NCI-H82 (cell line): ENCODE data around the gene TTLL8.
"Not testable (repeated sequence)": the region's sequence is repeated elsewhere in the genome, so short reads cannot be mapped to it uniquely, and the experiment has no call there.

ENCODE experiments used
- DNase-seq: peaks from one replicate; lab custom pipeline; 2025; lab: John Stamatoyannopoulos, UW

TTLL8 gene

DNA sequence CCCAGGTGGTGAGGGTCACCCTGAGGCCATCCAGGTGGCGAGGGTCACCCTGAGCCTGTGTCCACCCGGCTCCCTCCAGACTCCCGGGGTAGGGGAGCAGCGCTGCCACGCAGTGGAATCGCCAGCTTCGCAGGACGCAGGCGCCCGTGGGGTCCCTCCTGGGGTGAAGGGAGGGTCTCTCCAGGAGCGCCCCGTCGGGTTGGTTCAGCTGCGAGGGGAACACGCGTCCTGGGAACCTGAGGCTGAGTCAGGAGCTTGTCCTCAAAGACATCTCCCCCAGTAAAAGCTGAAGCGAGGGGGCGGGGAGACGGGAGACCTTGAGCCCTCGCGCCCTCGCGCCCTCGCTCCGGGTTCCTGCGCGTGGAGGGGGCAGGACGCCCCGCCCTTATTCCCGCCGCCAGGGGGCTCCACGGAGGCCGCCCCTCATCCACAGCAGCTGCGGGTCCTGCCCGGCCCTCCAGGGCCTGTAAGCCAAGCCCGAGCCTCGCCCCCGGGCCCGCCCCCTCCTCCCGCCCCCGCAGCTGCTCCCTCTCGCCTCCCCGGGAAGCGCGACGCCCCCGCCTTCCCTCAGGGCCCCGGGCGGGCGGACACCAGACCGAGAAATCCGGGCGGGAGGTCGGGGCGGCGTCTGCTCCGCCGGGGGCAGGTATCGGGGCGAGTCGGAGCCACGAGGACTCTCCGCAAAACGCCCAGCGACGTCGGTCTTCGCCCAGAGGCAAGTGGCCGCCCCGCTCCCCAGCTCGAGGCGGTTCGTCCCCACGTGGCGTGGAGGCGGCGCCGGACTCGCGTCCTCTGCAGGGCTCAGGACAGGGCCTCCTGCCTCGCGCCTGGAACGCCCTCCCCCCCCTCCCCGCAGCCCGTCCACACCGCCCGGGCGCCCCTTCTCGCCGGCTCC, 74.7 kb downstream of the TTLL8 start:
- peak; percentile 69 for DNase-seq

DNA sequence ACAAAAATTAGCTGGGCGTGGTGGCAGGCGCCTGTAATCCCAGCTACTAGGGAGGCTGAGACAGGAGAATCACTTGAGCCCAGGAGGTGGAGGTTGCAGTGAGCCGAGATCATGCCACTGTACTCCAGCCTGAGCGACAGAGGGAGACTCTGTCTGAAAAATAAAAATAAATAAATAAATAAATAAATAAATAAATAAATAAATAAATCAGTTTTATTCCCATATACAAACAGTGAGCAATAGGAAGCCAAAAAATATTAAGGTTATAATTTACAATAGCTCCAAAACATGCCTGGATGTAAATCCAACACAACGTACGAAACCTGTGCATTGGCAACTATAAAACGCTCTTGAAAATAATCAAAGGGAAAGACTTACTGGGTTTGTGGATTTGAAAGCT, 76.3 kb downstream of the TTLL8 start:
- not testable (repeated sequence) for DNase-seq

- peak; percentile 62 for DNase-seq
These were observed 78.4 kb downstream of the TTLL8 start for GRCh38 chr22:49979587-49980264.

DNA sequence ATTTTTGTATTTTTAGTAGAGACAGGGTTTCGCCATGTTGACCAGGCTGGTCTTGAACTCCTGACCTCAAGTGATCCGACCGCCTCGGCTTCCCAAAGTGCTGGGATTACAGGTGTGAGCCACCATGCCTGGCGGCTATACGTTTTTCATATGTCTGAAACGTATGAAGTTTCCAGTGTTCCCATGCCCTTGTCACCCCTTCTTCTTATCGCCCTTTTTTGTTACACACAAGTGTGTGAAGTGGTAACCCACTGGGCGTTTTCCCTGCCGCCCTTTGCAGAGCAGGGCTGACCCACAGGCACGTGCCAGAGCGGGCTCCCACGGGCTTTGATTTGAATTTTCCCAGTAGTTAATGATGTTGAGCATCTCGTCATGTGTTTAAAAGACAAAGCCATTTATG, 80.5 kb downstream of the TTLL8 start:
- no peak for DNase-seq

DNA sequence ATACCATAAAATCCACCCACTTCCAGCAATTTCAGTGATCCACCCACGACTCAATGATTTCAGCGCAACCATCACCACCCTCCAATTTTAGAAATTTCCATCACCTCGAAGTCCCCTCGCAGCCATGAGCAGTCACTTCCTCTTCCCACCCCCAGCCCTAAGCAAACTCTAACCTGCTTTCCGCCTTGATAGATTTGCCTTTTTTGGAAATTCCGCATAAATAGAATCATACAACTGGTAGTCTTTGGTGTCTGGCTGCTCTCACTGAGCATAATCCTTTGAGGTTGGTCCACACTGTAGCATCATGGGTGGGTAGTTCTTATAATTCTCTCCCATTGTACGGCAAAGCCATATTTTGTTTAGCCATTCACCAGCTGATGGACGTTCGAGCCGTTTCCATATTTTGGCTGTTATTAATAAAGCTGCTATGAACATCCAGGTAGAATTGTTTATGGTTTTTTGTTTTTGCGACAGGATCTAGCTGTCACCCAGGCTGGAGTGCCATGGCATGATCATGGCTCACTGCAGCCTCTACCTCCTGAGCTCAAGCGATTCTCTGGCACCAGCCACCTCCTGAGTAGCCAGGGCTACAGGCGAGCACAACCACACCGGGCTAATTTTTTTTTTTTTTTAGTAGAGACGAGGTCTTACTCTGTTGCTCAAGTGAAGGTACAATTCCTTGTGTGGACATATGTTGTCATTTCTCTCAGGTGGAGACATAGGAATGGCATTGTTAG, 81.5 kb downstream of the TTLL8 start:
- DNase-seq: no peak

DNA sequence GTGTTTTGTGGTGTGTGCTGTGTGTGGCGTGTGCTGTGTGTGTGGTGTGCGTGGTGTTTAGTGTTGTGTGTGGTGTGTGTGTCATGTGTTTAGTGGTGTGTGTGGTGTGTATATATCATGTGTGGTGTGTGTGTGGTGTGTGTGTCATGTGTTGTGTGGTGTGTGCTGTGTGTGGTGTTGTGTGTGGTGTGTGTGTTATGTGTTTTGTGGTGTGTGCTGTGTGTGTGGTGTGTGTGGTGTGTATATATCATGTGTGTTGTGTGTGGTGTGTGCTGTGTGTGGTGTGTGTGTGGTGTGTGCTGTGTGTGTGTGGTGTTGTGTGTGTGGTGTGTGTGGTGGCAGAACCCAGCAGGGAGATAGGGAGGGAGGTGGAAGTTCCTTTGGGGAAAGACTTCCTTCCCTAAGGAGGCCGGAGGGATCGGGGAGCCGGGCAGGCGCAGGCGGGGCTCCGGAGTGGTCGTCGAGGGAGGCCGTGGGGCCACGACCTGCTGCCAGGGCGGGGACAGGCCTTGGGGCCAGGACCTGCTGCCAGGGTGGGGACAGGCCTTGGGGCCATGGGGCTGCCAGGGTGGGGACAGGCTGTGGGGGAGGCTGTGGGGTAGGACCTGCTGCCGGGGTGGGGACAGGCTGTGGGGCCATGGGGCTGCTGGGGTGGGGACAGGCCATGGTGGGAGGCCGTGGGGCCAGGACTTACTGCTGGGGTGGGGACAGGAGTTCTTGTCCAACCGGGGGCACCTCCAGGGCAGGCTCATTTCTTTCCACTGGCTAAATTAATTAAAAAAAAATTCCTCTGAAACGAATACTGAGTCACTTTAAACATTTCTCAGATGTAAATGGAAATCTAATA, 82.3 kb downstream of the TTLL8 start:
- DNase-seq: no peak

DNA sequence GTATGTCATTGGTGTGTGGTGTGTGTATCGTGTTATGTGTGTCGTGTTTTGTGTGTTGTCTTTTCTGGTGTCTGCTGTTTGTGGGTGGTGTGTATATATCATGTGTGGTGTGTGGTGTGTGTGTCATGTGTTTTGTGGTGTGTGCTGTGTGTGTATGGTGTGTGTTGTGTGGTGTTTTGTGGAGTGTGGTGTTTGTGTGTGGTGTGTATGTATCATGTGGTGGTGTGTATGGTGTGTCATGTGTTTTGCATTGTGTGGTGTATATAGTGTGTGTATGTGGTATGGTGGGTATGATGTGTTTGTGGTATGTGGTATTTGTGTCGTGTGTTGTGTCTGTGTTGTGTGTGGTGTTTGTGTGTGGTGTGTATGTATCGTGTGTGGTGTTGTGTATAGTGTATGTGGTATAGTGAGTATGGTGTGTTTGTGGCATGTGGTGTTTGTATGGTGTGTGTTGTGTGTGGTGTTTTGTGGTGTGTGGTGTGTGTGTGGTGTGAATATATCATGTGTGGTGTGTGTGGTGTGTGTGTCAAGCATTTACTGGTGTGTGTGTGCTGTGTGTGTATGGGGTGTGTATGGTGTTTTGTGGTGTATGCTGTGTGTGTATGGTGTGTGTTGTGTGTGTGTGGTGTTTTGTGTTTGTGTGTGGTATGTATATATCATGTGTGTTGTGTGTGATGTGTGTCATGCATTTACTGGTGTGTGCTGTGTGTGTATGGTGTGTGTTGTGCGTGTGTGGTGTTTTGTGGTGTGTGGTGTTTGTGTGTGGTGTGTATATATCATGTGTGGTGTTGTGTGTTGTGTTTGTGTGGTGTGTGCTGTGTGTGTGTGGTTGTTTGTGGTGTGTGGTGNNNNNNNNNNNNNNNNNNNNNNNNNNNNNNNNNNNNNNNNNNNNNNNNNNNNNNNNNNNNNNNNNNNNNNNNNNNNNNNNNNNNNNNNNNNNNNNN, 84.8 kb downstream of the TTLL8 start:
- no peak for DNase-seq

GRCh38 chr22:49972163-49973017, 85.7 kb downstream of the TTLL8 start:
- DNase-seq: no peak

DNA sequence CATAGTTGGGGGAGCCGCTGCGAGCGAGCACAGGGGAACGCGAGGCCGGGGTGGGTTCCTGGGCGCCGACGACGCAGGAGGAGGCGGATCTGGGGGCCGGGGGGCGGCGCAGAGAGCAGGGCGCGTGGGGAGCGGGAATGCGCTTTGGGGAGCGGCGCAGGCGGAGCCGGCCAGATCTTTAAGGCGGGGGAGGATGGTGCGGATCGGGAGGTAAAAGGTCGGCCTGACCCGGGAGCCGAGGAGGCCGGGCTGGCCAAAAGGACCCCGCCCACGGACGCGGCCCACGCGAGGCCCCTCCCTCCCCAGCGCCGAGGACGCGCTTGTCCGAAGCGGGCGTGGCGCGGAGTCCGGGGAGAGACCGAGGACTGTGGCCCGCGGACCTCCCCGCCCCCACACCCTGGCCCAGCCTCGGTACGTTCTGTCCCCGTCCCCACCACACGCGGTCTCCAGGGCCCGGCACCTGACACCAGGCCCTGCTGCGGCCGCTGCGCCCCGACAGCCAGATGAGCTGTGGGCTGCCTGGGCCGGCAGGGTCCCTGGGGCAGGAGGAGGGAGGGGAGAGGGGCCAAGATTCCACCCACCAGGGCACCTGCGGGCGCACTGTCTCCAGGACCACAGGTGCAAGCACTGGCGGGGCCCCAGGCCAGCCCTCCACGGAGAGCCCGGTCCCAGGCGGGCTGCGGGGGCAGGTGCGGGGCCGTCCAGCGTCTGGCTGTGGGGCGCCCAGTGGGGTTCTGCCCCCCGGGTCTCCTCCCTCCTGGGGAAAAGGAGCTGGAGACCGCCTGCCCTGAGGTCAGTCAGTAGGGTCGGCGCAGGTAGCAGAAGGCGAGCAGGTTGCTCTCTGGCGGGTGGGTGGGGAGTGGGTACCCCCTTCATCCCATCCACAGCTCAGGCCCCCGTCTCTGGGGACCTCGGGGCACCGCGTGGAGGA, 86.6 kb downstream of the TTLL8 start:
- DNase-seq: no peak

DNA sequence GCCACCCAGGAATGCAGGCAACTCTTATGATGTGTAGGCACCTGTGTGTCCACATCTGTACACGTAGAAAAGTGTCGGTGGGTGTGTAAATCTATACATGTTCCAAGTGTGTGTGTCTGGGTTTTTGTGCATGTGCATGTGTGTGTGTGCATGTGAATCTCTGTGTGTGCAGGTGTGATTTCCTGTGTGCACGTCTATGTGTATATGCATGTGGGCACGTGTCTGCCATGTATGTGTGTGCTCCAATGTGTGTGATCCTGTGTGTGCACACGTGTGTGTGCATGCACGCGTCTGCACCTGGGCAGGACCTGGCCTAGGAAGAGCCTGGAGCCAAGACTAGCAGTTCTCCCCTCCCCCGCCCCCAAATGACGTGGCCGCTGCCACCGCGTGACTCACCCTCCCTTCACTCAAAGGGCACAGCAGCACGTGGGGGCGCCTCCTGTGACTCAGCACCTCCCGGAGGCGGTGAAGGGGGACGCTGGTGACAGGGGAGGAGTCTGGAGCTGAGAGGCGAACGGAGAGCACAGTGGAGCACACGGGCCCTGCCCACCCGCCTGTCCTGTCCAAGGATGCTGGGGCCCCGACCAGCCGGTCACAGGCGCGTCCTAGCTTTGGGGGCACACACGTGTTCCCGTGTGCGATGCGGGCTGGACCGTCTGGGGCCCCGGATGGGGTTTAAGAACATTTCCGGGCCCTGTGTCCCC, 87.4 kb downstream of the TTLL8 start:
- DNase-seq: peak; percentile 63

GRCh38 chr22:49969751-49970527, 88.2 kb downstream of the TTLL8 start:
- no peak for DNase-seq

- no peak for DNase-seq
These were observed 89.1 kb downstream of the TTLL8 start for GRCh38 chr22:49968831-49969661.
